Muscle layer of duodenum (tissue), 2 donors: ENCODE results near the gene NOTCH2.

ENCODE experiments used
- H3K27ac ChIP-seq: one replicate; pipeline ENCODE4 v1.7.0; 2013; ENCODE audit warnings: mild to moderate bottlenecking, low read length
- H3K27me3 ChIP-seq: one replicate; pipeline ENCODE4 v1.7.0; 2013; ENCODE audit warnings: low read depth, mild to moderate bottlenecking, control low read depth, low read length
- H3K36me3 ChIP-seq, 2 donors: one replicate each; pipeline ENCODE4 v1.7.0; 2013; ENCODE audit warnings: low read length in 2 of 2, control low read depth in 1 of 2, mild to moderate bottlenecking in 1 of 2; ENCODE audit not compliant: insufficient read depth in 2 of 2, control insufficient read depth in 1 of 2
- H3K4me1 ChIP-seq, 2 donors: one replicate each; pipeline ENCODE4 v1.7.0; 2013; ENCODE audit warnings: low read length in 2 of 2, mild to moderate bottlenecking in 2 of 2, control low read depth in 1 of 2, moderate library complexity in 1 of 2; ENCODE audit not compliant: insufficient read depth in 2 of 2, control insufficient read depth in 1 of 2
- H3K4me3 ChIP-seq, 2 donors: one replicate each; pipeline ENCODE4 v1.7.0; 2013; ENCODE audit warnings: low read length in 2 of 2, low read depth in 1 of 2, mild to moderate bottlenecking in 1 of 2
- H3K9me3 ChIP-seq, 2 donors: one replicate each; pipeline ENCODE4 v1.7.0; 2013; ENCODE audit warnings: low read length in 2 of 2, control low read depth in 1 of 2, mild to moderate bottlenecking in 1 of 2; ENCODE audit not compliant: control insufficient read depth in 1 of 2
- donor health status: healthy.

Gene NOTCH2

GRCh38 chr1:119933397-119933796, 136.1 kb downstream of the NOTCH2 start:
- Histone ChIP-seq H3K4me1 (no peaks in the 10 kb centered on the region), H3K36me3 (peaks cover 65 to 68% of the 10 kb centered on the region in 2 donors), H3K27ac (no peak overlapping the region), H3K9me3 (peaks cover 9% of the 10 kb centered on the region in 2 donors), H3K4me3 (no peak overlapping the region), H3K27me3 (no peaks in the 10 kb centered on the region)

GRCh38 chr1:119929643-119930315, 139.7 kb downstream of the NOTCH2 start:
- Histone ChIP-seq H3K4me1 (no peaks in the 10 kb centered on the region), H3K27ac (no peak overlapping the region), H3K4me3 (no peak overlapping the region), H3K9me3 (peaks cover 9% of the 10 kb centered on the region in 2 donors), H3K27me3 (no peaks in the 10 kb centered on the region), H3K36me3 (peaks cover 63 to 71% of the 10 kb centered on the region in 2 donors)

GRCh38 chr1:119926553-119926952, 142.9 kb downstream of the NOTCH2 start:
- H3K4me1 ChIP-seq: no peaks in the 10 kb centered on the region
- no peak overlapping the region for H3K27ac ChIP-seq
- no peaks in the 10 kb centered on the region for H3K27me3 ChIP-seq
- no peak overlapping the region for H3K4me3 ChIP-seq
- H3K36me3 ChIP-seq: peaks cover 80 to 82% of the 10 kb centered on the region in 2 donors
- H3K9me3 ChIP-seq: no peaks in the 10 kb centered on the region

GRCh38 chr1:119924948-119925898, 144.2 kb downstream of the NOTCH2 start:
- peaks cover 92 to 93% of the 10 kb centered on the region in 2 donors for H3K36me3 ChIP-seq
- H3K27me3 ChIP-seq: no peaks in the 10 kb centered on the region
- no peak overlapping the region for H3K4me3 ChIP-seq
- H3K9me3 ChIP-seq: no peaks in the 10 kb centered on the region
- H3K4me1 ChIP-seq: no peaks in the 10 kb centered on the region
- H3K27ac ChIP-seq: no peak overlapping the region

- Histone ChIP-seq H3K4me1 (no peaks in the 10 kb centered on the region), H3K9me3 (no peaks in the 10 kb centered on the region), H3K27me3 (no peaks in the 10 kb centered on the region), H3K4me3 (no peak overlapping the region), H3K36me3 (peaks cover 87 to 97% of the 10 kb centered on the region in 2 donors), H3K27ac (no peak overlapping the region)
Observed at GRCh38 chr1:119920104-119920968, 149.1 kb downstream of the NOTCH2 start.

GRCh38 chr1:119919241-119919640, 150.2 kb downstream of the NOTCH2 start:
- Histone ChIP-seq H3K9me3 (no peaks in the 10 kb centered on the region), H3K36me3 (peaks cover 86 to 97% of the 10 kb centered on the region in 2 donors), H3K27me3 (no peaks in the 10 kb centered on the region), H3K27ac (no peak overlapping the region), H3K4me1 (no peaks in the 10 kb centered on the region), H3K4me3 (no peak overlapping the region)

- no peak overlapping the region for H3K27ac ChIP-seq
- H3K27me3 ChIP-seq: no peaks in the 10 kb centered on the region
- H3K4me1 ChIP-seq: no peaks in the 10 kb centered on the region
- no peaks in the 10 kb centered on the region for H3K9me3 ChIP-seq
- peaks cover 83 to 97% of the 10 kb centered on the region in 2 donors for H3K36me3 ChIP-seq
- H3K4me3 ChIP-seq: no peak overlapping the region
Observed at GRCh38 chr1:119918301-119918700, 151.2 kb downstream of the NOTCH2 start.

GRCh38 chr1:119917304-119918055, 152.0 kb downstream of the NOTCH2 start:
- H3K27ac ChIP-seq: no peak overlapping the region
- H3K27me3 ChIP-seq: no peaks in the 10 kb centered on the region
- no peaks in the 10 kb centered on the region for H3K4me1 ChIP-seq
- H3K9me3 ChIP-seq: no peaks in the 10 kb centered on the region
- peaks cover 75 to 97% of the 10 kb centered on the region in 2 donors for H3K36me3 ChIP-seq
- H3K4me3 ChIP-seq: no peak overlapping the region

- Histone ChIP-seq H3K4me1 (no peaks in the 10 kb centered on the region), H3K9me3 (no peaks in the 10 kb centered on the region), H3K36me3 (peaks cover 56 to 78% of the 10 kb centered on the region in 2 donors), H3K27me3 (no peaks in the 10 kb centered on the region), H3K4me3 (no peak overlapping the region), H3K27ac (no peak overlapping the region)
Observed at GRCh38 chr1:119915517-119915916, 153.9 kb downstream of the NOTCH2 start.

GRCh38 chr1:119914071-119914470, 155.4 kb downstream of the NOTCH2 start:
- H3K27ac ChIP-seq: no peak overlapping the region
- H3K4me1 ChIP-seq: no peaks in the 10 kb centered on the region
- no peaks in the 10 kb centered on the region for H3K27me3 ChIP-seq
- no peaks in the 10 kb centered on the region for H3K9me3 ChIP-seq
- no peak overlapping the region for H3K4me3 ChIP-seq
- peaks cover 45 to 65% of the 10 kb centered on the region in 2 donors for H3K36me3 ChIP-seq
